ENCODE data around the gene CD52.

DNA sequence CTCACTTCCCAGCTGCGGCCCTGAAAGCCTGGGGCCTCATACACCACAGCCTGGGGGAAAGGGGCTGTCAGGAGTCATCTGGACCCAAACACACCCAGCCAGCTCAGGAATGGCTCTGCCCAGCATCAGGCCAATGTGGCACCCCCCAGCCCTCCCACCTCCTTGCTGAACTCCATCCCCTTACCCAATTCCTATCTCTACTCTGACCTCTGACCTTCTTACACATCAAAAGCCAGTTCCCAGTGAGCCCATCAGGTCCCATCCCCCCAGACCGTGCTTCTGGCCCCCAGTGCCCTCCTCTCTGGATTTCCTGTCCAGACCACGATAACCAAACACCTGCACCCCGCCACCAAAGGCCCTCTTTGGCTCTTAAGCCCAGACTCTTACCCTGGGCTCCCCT is 19.9 kb downstream of the CD52 start:
- TF ChIP-seq, protein P1, sequence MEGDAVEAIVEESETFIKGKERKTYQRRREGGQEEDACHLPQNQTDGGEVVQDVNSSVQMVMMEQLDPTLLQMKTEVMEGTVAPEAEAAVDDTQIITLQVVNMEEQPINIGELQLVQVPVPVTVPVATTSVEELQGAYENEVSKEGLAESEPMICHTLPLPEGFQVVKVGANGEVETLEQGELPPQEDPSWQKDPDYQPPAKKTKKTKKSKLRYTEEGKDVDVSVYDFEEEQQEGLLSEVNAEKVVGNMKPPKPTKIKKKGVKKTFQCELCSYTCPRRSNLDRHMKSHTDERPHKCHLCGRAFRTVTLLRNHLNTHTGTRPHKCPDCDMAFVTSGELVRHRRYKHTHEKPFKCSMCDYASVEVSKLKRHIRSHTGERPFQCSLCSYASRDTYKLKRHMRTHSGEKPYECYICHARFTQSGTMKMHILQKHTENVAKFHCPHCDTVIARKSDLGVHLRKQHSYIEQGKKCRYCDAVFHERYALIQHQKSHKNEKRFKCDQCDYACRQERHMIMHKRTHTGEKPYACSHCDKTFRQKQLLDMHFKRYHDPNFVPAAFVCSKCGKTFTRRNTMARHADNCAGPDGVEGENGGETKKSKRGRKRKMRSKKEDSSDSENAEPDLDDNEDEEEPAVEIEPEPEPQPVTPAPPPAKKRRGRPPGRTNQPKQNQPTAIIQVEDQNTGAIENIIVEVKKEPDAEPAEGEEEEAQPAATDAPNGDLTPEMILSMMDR (IDR thresholded peaks at IDR 0.05), result no peak
- TF ChIP-seq POLR2A (IDR thresholded peaks at IDR 0.05), result no peak

Data from testis (tissue), 2 donors.